ENCODE data around the gene STK32B. TPM values are rescaled to one million over a fixed set of nuclear protein-coding genes. Genes with fewer than 3 reads are reported as not detected.
"Not testable (repeated sequence)": the region's sequence is repeated elsewhere in the genome, so short reads cannot be mapped to it uniquely, and the experiment has no call there.

STK32B gene
- total RNA-seq, 3 donors from 2014 or later: 2.2 to 5.0 (median 4.6) TPM

GRCh38 chr4:5066101-5066500, 14.8 kb downstream of the STK32B start:
- Histone ChIP-seq H3K4me3 (no peak overlapping the region), H3K36me3 (no peaks in the 10 kb centered on the region), H3K27me3 (no peaks in the 10 kb centered on the region), H3K4me1 (no peaks in the 10 kb centered on the region), H3K9me3 (no peaks in the 10 kb centered on the region), H3K27ac (no peak overlapping the region)
- DNase-seq (ENCODE audit: low spot score in 2 of 2): no peak
- TF ChIP-seq CTCF (IDR thresholded peaks at IDR 0.05) (no peak), POLR2AphosphoS5 (IDR thresholded peaks at IDR 0.05) (no peak), POLR2A (IDR thresholded peaks at IDR 0.05) (no peak)
- intact Hi-C loops (cut with DNase I; ENCODE audit: low total_unique reads): no loop called here

- not testable (repeated sequence) for H3K9me3 ChIP-seq
Observed at GRCh38 chr4:5066968-5067367, 15.7 kb downstream of the STK32B start.

GRCh38 chr4:5067908-5068307, 16.6 kb downstream of the STK32B start:
- H3K9me3 ChIP-seq: no peaks in the 10 kb centered on the region
- no peak overlapping the region for H3K4me3 ChIP-seq
- TF ChIP-seq POLR2AphosphoS5 (IDR thresholded peaks at IDR 0.05): no peak
- no peak for TF ChIP-seq CTCF (IDR thresholded peaks at IDR 0.05)
- no peak for TF ChIP-seq POLR2A (IDR thresholded peaks at IDR 0.05)
- no peaks in the 10 kb centered on the region for H3K27me3 ChIP-seq
- DNase-seq (ENCODE audit: low spot score in 2 of 2): no peak
- H3K4me1 ChIP-seq: no peaks in the 10 kb centered on the region
- intact Hi-C loops (cut with DNase I; ENCODE audit: low total_unique reads): no loop called here
- H3K27ac ChIP-seq: no peak overlapping the region
- no peaks in the 10 kb centered on the region for H3K36me3 ChIP-seq

More at GRCh38 chr4:5066968-5067367, 15.7 kb downstream of the STK32B start:
- H3K4me3 ChIP-seq; H3K36me3 ChIP-seq; intact Hi-C loops (cut with DNase I; ENCODE audit: low total_unique reads); DNase-seq (ENCODE audit: low spot score in 2 of 2); H3K4me1 ChIP-seq; H3K27me3 ChIP-seq; H3K27ac ChIP-seq: not testable (repeated sequence)

GRCh38 chr4:5069901-5070300, 18.6 kb downstream of the STK32B start:
- DNase-seq (ENCODE audit: low spot score in 2 of 2): no peak
- Histone ChIP-seq H3K9me3 (no peaks in the 10 kb centered on the region), H3K27me3 (no peaks in the 10 kb centered on the region), H3K4me1 (no peaks in the 10 kb centered on the region), H3K36me3 (no peaks in the 10 kb centered on the region), H3K27ac (no peak overlapping the region), H3K4me3 (no peak overlapping the region)
- TF ChIP-seq POLR2A (IDR thresholded peaks at IDR 0.05) (no peak), POLR2AphosphoS5 (IDR thresholded peaks at IDR 0.05) (no peak), CTCF (IDR thresholded peaks at IDR 0.05) (no peak)
- intact Hi-C loops (cut with DNase I; ENCODE audit: low total_unique reads): no loop called here

GRCh38 chr4:5072948-5073347, 21.7 kb downstream of the STK32B start:
- TF ChIP-seq POLR2A (IDR thresholded peaks at IDR 0.05): no peak
- no peak for TF ChIP-seq POLR2AphosphoS5 (IDR thresholded peaks at IDR 0.05)
- TF ChIP-seq CTCF (IDR thresholded peaks at IDR 0.05): no peak
- intact Hi-C loops (cut with DNase I; ENCODE audit: low total_unique reads): no loop called here
- no peak overlapping the region for H3K4me3 ChIP-seq
- H3K4me1 ChIP-seq: no peaks in the 10 kb centered on the region
- no peaks in the 10 kb centered on the region for H3K9me3 ChIP-seq
- no peak for DNase-seq (ENCODE audit: low spot score in 2 of 2)
- no peak overlapping the region for H3K27ac ChIP-seq
- H3K27me3 ChIP-seq: no peaks in the 10 kb centered on the region
- H3K36me3 ChIP-seq: no peaks in the 10 kb centered on the region

GRCh38 chr4:5078009-5078408, 26.7 kb downstream of the STK32B start:
- no peak overlapping the region for H3K27ac ChIP-seq
- H3K4me3 ChIP-seq: no peak overlapping the region
- TF ChIP-seq POLR2A (IDR thresholded peaks at IDR 0.05) (no peak), CTCF (IDR thresholded peaks at IDR 0.05) (no peak), POLR2AphosphoS5 (IDR thresholded peaks at IDR 0.05) (no peak)
- H3K27me3 ChIP-seq: no peaks in the 10 kb centered on the region
- intact Hi-C loops (cut with DNase I; ENCODE audit: low total_unique reads): no loop called here
- peaks cover 0 to 24% of the 10 kb centered on the region in 2 donors for H3K9me3 ChIP-seq
- H3K4me1 ChIP-seq: no peaks in the 10 kb centered on the region
- no peaks in the 10 kb centered on the region for H3K36me3 ChIP-seq
- DNase-seq (ENCODE audit: low spot score in 2 of 2): no peak
